MCF 10A (cell line): ENCODE results near the gene ERP29. TPM values are rescaled to one million over a fixed set of nuclear protein-coding genes. Genes with fewer than 3 reads are reported as not detected.
"Not testable (repeated sequence)": the region's sequence is repeated elsewhere in the genome, so short reads cannot be mapped to it uniquely, and the experiment has no call there.

ENCODE experiments used
- BruUV-seq: library from RNA; stranded (reverse); fragments of 400-500 nt; replicated peaks from 2 replicates; lab custom pipeline; 2021; lab: Mats Ljungman, UMichigan
- CTCF ChIA-PET: fragments of 300-600 bp; sonication (Branson Sonifier 250); formaldehyde crosslinking; extraction: SDS; loops from one replicate; lab custom pipeline; 2021; ENCODE audit warnings: antibody characterized with exemption, inconsistent platforms; lab: Yijun Ruan, JAX
- POLR2A ChIA-PET: fragments of 300-600, 350-650 bp; sonication (Branson Sonifier 250); formaldehyde crosslinking; extraction: SDS; loops from one replicate; lab custom pipeline; 2020; ENCODE audit warnings: antibody characterized with exemption, inconsistent platforms; lab: Yijun Ruan, JAX
- DNase-seq: peaks from one replicate; pipeline ENCODE4 v3.0.0-alpha.2; 2018; ENCODE audit not compliant: unreplicated experiment
- H3K27ac Mint-ChIP-seq: one replicate; pipeline ENCODE4 v1.8.0; 2022; ENCODE audit warnings: mild to moderate bottlenecking, low read depth, mixed read lengths; ENCODE audit not compliant: unreplicated experiment
- H3K27me3 Mint-ChIP-seq: one replicate; pipeline ENCODE4 v1.8.0; 2022; ENCODE audit warnings: mixed read lengths; ENCODE audit not compliant: insufficient read depth, unreplicated experiment
- H3K36me3 Mint-ChIP-seq: one replicate; pipeline ENCODE4 v1.8.0; 2022; ENCODE audit warnings: mild to moderate bottlenecking, moderate library complexity, mixed read lengths; ENCODE audit not compliant: insufficient read depth, unreplicated experiment
- H3K4me1 Mint-ChIP-seq: one replicate; pipeline ENCODE4 v1.8.0; 2022; ENCODE audit warnings: mixed read lengths; ENCODE audit not compliant: insufficient read depth, unreplicated experiment
- H3K4me3 Mint-ChIP-seq: one replicate; pipeline ENCODE4 v1.8.0; 2022; ENCODE audit warnings: mild to moderate bottlenecking, moderate library complexity, mixed read lengths; ENCODE audit not compliant: unreplicated experiment
- H3K9me3 Mint-ChIP-seq: one replicate; pipeline ENCODE4 v1.8.0; 2022; ENCODE audit warnings: mixed read lengths; ENCODE audit not compliant: unreplicated experiment
- intact Hi-C: fragments of 100-400 bp; cut with micrococcal nuclease; formaldehyde crosslinking; loops from 2 replicates; pipeline ENCODE4 v1.14.1; 2022
- total RNA-seq: library from RNA; stranded (reverse); gene quantifications from 2 replicates; pipeline ENCODE4 v1.2.3, GENCODE V29; 2022
- TF ChIP-seq, protein P1 (sequence below): fragments of 200-600 bp; IDR thresholded peaks from one replicate; pipeline ENCODE4 v1.8.0; 2022; ENCODE audit warnings: antibody characterized with exemption, mild to moderate bottlenecking; ENCODE audit not compliant: unreplicated experiment

The ERP29 gene
- total RNA-seq, 1 experiment from 2014 or later, result 124 TPM

DNA sequence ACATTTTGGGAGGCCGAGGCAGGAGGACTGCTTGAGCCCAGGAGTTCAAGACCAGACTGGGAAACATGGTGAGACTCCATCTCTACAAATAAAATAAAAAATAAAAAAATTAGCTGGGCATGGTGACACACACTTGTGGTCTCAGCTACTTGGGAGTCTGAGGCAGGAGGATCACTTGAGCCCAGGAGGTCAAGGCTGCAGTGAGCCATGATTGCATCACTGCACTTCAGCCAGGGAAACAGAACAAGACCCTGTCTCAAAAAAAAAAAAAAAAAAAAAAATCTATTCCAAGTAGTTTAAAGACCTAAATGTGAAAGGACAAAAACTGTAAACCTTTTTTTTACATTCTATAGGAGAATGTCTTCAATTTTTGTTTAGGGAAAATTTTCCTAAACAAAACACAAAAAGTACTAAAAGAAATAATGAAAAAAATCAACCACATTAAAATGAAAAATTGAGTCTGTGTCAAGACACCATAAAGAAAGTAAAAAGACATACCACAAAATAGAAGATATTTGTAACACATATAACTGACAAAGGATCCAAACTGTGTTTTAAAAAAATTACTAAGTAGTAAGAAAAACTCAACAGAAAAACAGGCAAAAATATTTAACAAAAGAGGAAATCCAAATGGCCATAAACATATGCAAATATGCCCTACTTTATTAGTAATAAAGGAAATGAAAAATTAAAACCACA is 17.3 kb upstream of the ERP29 start:
- TF ChIP-seq, protein P1, sequence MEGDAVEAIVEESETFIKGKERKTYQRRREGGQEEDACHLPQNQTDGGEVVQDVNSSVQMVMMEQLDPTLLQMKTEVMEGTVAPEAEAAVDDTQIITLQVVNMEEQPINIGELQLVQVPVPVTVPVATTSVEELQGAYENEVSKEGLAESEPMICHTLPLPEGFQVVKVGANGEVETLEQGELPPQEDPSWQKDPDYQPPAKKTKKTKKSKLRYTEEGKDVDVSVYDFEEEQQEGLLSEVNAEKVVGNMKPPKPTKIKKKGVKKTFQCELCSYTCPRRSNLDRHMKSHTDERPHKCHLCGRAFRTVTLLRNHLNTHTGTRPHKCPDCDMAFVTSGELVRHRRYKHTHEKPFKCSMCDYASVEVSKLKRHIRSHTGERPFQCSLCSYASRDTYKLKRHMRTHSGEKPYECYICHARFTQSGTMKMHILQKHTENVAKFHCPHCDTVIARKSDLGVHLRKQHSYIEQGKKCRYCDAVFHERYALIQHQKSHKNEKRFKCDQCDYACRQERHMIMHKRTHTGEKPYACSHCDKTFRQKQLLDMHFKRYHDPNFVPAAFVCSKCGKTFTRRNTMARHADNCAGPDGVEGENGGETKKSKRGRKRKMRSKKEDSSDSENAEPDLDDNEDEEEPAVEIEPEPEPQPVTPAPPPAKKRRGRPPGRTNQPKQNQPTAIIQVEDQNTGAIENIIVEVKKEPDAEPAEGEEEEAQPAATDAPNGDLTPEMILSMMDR, result no peak
- Mint-ChIP-seq H3K4me3 (no peak overlapping the region), H3K9me3 (no peaks in the 10 kb centered on the region), H3K36me3 (peaks cover 10% of the 10 kb centered on the region), H3K4me1 (no peaks in the 10 kb centered on the region), H3K27ac (no peak overlapping the region), H3K27me3 (no peaks in the 10 kb centered on the region)
- POLR2A ChIA-PET, result no interaction called here
- CTCF ChIA-PET, result interaction anchor here (0.5 kb wide), 1 partner anchor 53 kb away, joined by 3 read pairs; no protein-coding TSS in a partner anchor
- BruUV-seq, result no TSS peak
- intact Hi-C loops, result no loop called here
- DNase-seq, result no peak

DNA sequence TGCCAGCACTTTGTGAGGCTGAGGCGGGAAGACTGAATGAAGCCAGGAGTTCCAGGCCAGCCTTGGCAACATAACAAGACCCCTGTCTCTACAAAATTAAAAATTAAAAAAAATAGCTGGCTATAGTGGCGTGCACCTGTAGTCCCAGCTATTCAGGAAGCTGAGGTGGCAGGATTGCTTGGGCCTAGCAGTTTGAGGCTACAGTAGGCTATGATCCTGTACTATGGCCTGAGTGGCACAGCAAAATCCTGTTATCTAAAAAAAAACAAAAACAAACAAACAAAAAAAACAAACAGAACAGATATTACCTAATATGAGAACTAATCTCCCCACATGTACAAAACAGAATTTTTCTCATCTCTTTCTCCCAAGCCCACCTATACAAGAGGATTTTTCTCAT is 15.9 kb upstream of the ERP29 start:
- H3K4me3 Mint-ChIP-seq, result no peak overlapping the region
- BruUV-seq, result no TSS peak
- CTCF ChIA-PET, result no interaction called here
- DNase-seq, result no peak
- no peaks in the 10 kb centered on the region for H3K9me3 Mint-ChIP-seq
- H3K27me3 Mint-ChIP-seq, result no peaks in the 10 kb centered on the region
- TF ChIP-seq, protein P1, result no peak
- intact Hi-C loops, result no loop called here
- POLR2A ChIA-PET, result interaction anchor here (1.2 kb wide), 1 partner anchor 15 kb away, joined by 4 read pairs; no protein-coding TSS in a partner anchor
- no peak overlapping the region for H3K27ac Mint-ChIP-seq
- no peaks in the 10 kb centered on the region for H3K4me1 Mint-ChIP-seq
- H3K36me3 Mint-ChIP-seq, result peaks cover 6% of the 10 kb centered on the region

DNA sequence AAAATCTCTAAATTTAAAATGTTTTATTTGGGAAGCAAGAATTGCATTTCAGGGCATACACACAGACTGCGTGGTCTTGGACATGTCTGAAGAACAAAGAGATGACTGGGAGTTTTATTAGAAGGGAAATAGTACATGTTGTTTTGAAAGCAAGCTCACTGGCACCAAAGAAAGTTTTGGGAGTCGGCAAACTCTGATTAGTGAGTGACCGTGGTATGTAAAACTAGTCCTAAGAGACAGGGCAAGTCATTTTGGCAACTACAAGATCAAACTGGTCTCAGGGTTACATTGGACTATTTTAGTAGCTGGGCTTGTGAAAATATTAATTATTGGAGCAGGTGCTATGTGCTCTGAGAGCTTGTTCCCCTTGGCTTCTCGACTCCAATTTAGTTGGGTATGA is 15.2 kb upstream of the ERP29 start:
- no peak overlapping the region for H3K4me3 Mint-ChIP-seq
- no peaks in the 10 kb centered on the region for H3K27me3 Mint-ChIP-seq
- H3K4me1 Mint-ChIP-seq, result no peaks in the 10 kb centered on the region
- POLR2A ChIA-PET, result interaction anchor here (1.2 kb wide), 1 partner anchor 14 kb away, joined by 4 read pairs; no protein-coding TSS in a partner anchor
- no peak overlapping the region for H3K27ac Mint-ChIP-seq
- TF ChIP-seq, protein P1, result no peak
- intact Hi-C loops, result no loop called here
- H3K9me3 Mint-ChIP-seq, result no peaks in the 10 kb centered on the region
- DNase-seq, result no peak
- peaks cover 6% of the 10 kb centered on the region for H3K36me3 Mint-ChIP-seq
- BruUV-seq, result no TSS peak
- CTCF ChIA-PET, result interaction anchor here (0.6 to 0.9 kb wide), 3 partner anchors 52 to 672 kb away, joined by 3 read pairs; no protein-coding TSS in a partner anchor

DNA sequence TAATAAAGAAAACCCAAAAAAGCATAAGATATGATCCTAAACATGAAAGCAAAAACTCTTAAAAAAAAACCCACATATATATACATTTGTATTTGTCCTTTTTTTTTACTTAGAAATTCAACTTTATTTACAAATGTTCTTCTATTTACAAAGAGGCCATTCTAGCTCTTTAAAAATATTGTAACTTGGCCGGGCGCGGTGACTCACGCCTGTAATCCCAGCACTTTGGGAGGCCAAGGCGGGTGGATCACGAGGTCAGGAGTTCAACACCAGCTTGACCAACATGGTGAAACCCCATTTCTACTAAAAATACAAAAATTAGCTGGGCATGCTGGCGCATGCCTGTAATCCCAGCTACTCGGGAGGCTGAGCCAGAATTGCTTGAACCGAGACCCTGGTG is 14.1 kb upstream of the ERP29 start:
- H3K4me1 Mint-ChIP-seq, DNase-seq, H3K27ac Mint-ChIP-seq, H3K9me3 Mint-ChIP-seq, POLR2A ChIA-PET, H3K27me3 Mint-ChIP-seq, intact Hi-C loops, H3K36me3 Mint-ChIP-seq, CTCF ChIA-PET, BruUV-seq, H3K4me3 Mint-ChIP-seq: not testable (repeated sequence)
